Measurements from ENCODE around the gene TEX22.

The TEX22 gene

GRCh38 chr14:105398044-105398725, at the start of gene TEX22:
Gene TEX22 (plus strand): TSS chr14:105398538. CDS start chr14:105399341, 803 bp downstream.
- no peaks in the 10 kb centered on the region for H3K27me3 ChIP-seq (ENCODE audit: control insufficient read depth, insufficient read depth, low read length)
- no peak within 1 kb of the TSS for H3K27ac ChIP-seq (ENCODE audit: low read length)
- peak within 1 kb of the TSS; percentile 54 for H3K4me3 ChIP-seq (ENCODE audit: low read length)
- H3K4me1 ChIP-seq (ENCODE audit: control insufficient read depth, insufficient read depth, low read length): peaks cover 5% of the 10 kb centered on the region
- no CpG with 5 or more reads among the region's 77 CpGs for WGBS (ENCODE audit: insufficient coverage, insufficient read length)
- peaks cover 9% of the 10 kb centered on the region for H3K36me3 ChIP-seq (ENCODE audit: control insufficient read depth, insufficient read depth, low read length)
- peak; percentile 52 for DNase-seq (ENCODE audit: low read depth, low spot score)
- peaks cover 5% of the 10 kb centered on the region for H3K9me3 ChIP-seq (ENCODE audit: control insufficient read depth, insufficient read depth, low read length)

DNA sequence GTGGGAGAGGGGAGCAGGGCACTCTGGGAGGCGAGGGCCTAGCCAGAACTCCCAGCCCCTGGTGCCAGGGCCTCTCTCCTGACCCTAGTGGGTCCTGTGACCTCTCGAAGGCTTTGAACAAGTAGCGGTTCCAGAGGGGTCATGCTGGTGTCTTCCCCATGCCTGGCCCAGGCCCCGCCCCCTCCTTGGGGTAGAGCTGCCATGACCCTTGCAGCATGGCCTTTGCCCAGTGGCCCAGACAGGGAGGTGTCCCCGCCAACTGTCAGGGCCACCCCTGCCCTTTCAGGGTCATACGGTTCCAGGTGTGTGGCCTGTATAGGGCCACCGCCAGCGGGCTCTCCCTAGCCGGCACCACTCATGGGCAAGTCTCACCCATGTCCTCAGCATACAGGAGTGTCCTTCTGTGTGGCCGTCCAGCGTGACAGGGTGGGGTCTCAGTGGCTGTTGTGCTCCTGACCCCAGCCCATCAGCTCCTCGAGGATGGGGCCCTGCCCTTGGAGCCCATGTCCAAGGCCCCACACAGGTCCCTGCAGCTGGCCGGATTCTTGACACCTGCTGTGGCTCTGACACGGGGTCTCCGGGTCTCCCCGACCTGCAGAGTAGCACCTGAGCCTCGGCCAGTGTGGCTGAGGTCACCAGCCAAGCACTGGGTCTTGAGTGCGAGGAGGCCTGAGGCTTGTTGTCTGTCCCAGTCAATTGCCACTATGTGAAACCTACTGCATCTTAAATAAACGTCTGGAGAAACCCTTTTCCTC, 49.2 kb upstream of the TEX22 start:
- Histone ChIP-seq H3K4me1 (ENCODE audit: control insufficient read depth, insufficient read depth, low read length) (no peaks in the 10 kb centered on the region), H3K36me3 (ENCODE audit: control insufficient read depth, insufficient read depth, low read length) (no peaks in the 10 kb centered on the region; the same call in 1 of the 2 replicates), H3K27me3 (ENCODE audit: control insufficient read depth, insufficient read depth, low read length) (no peaks in the 10 kb centered on the region), H3K9me3 (ENCODE audit: control insufficient read depth, insufficient read depth, low read length) (no peaks in the 10 kb centered on the region), H3K4me3 (ENCODE audit: low read length) (no peak overlapping the region), H3K27ac (ENCODE audit: low read length) (no peak overlapping the region)
- no peak for DNase-seq (ENCODE audit: low read depth, low spot score)
- WGBS (ENCODE audit: insufficient coverage, insufficient read length): no CpG with 5 or more reads among the region's 19 CpGs

DNA sequence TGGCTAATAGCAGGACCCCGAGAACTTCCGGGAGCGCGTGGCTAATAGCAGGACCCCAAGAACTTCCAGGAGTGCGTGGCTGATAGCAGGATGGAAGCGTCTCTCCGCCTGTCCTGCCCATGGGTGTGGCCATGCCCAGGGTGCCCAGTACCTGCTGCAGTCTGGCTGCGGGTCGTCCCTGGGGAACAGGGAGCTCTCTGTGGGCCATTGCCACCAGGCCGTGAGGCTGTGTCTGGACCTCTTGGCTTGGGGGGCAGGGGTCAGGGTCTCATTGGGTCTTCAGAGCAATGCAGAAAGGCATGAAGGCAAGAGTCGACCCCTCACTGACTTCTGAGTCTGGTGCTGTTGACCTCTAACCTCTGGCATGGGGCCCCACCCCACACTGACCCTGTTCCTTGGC, 48.3 kb upstream of the TEX22 start:
- no CpG with 5 or more reads among the region's 11 CpGs for WGBS (ENCODE audit: insufficient coverage, insufficient read length)
- no peak for DNase-seq (ENCODE audit: low read depth, low spot score)
- Histone ChIP-seq H3K9me3 (ENCODE audit: control insufficient read depth, insufficient read depth, low read length) (no peaks in the 10 kb centered on the region), H3K4me1 (ENCODE audit: control insufficient read depth, insufficient read depth, low read length) (no peaks in the 10 kb centered on the region), H3K27me3 (ENCODE audit: control insufficient read depth, insufficient read depth, low read length) (no peaks in the 10 kb centered on the region), H3K36me3 (ENCODE audit: control insufficient read depth, insufficient read depth, low read length) (no peaks in the 10 kb centered on the region; the same call in 1 of the 2 replicates), H3K4me3 (ENCODE audit: low read length) (no peak overlapping the region), H3K27ac (ENCODE audit: low read length) (no peak overlapping the region)

- DNase-seq (ENCODE audit: low read depth, low spot score): no peak
- Histone ChIP-seq H3K4me1 (ENCODE audit: control insufficient read depth, insufficient read depth, low read length) (no peaks in the 10 kb centered on the region), H3K36me3 (ENCODE audit: control insufficient read depth, insufficient read depth, low read length) (no peaks in the 10 kb centered on the region; the same call in 1 of the 2 replicates), H3K4me3 (ENCODE audit: low read length) (no peak overlapping the region), H3K27ac (ENCODE audit: low read length) (no peak overlapping the region), H3K9me3 (ENCODE audit: control insufficient read depth, insufficient read depth, low read length) (no peaks in the 10 kb centered on the region), H3K27me3 (ENCODE audit: control insufficient read depth, insufficient read depth, low read length) (no peaks in the 10 kb centered on the region)
- WGBS (ENCODE audit: insufficient coverage, insufficient read length): no CpG with 5 or more reads among the region's 37 CpGs
These were observed 47.7 kb upstream of the TEX22 start for GRCh38 chr14:105350450-105351244.

DNA sequence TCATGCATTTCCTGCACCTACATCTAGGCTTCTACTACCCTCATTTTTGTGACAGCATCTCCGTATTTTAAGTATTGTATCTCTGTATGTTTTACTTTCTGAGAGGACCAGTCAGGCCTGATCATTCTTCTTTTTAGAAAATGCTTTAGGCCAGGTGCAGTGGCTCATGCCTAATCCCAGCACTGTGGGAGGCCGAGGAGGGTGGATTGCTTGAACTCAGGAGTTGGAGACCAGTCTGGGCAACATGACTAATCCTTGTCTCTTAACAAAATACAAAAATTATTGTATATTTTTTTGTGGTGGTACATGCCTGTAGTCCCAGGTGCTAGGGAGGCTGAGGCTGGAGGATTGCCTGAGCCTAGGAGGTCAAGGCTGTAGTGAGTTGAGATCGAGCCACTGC, 46.9 kb upstream of the TEX22 start:
- Histone ChIP-seq H3K27ac (ENCODE audit: low read length) (no peak overlapping the region), H3K36me3 (ENCODE audit: control insufficient read depth, insufficient read depth, low read length) (no peaks in the 10 kb centered on the region; the same call in 1 of the 2 replicates), H3K9me3 (ENCODE audit: control insufficient read depth, insufficient read depth, low read length) (no peaks in the 10 kb centered on the region), H3K4me1 (ENCODE audit: control insufficient read depth, insufficient read depth, low read length) (no peaks in the 10 kb centered on the region), H3K4me3 (ENCODE audit: low read length) (no peak overlapping the region), H3K27me3 (ENCODE audit: control insufficient read depth, insufficient read depth, low read length) (no peaks in the 10 kb centered on the region)
- no CpG with 5 or more reads among the region's 3 CpGs for WGBS (ENCODE audit: insufficient coverage, insufficient read length)
- no peak for DNase-seq (ENCODE audit: low read depth, low spot score)

DNA sequence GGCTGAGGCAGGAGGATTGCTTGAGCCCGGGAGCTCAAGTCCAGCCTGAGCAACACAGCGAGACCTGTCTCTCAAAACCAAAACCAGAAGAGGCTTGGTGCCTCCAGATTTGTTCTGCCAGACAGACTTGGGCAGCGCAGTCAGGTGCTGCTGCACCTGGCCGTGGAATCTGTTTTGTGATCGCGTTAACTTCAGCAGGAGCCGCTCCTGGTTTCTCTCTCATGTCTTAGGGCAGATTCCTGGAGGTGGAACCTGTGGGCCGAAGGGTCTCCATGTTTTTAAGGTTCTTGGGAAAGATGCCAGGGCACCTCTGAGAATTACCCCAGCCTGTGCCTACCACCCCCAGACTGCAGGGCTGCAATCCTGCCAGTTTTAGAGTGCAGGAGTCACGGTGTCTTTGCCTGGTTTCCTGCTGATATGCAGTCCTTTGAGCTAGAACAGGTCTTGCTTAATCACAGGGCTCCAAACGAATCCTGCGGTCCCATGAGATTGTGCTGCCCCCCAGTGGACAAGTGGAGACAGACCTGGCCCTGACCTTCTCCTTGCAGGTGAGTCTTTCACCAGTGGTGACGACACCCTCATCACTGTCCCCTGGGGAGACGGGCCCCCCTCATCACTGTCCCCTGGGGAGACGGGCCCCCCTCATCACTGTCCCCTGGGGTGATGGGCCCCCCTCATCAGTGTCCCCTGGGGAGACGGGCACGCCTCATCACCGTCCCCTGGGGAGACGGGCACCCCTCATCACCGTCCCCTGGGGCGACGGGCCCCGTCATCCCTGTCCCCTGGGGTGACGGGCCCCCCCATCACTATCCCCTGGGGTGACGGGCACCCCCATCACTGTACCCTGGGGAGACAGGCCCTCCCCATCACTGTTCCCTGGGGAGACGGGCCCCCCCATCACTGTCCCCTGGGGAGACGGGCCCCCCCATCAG, 46.2 kb upstream of the TEX22 start:
- Histone ChIP-seq H3K4me3 (ENCODE audit: low read length) (no peak overlapping the region), H3K9me3 (ENCODE audit: control insufficient read depth, insufficient read depth, low read length) (no peaks in the 10 kb centered on the region), H3K36me3 (ENCODE audit: control insufficient read depth, insufficient read depth, low read length) (no peaks in the 10 kb centered on the region; the same call in 1 of the 2 replicates), H3K4me1 (ENCODE audit: control insufficient read depth, insufficient read depth, low read length) (peaks cover 3% of the 10 kb centered on the region; the same call in 1 of the 2 replicates), H3K27me3 (ENCODE audit: control insufficient read depth, insufficient read depth, low read length) (no peaks in the 10 kb centered on the region), H3K27ac (ENCODE audit: low read length) (no peak overlapping the region)
- no CpG with 5 or more reads among the region's 26 CpGs for WGBS (ENCODE audit: insufficient coverage, insufficient read length)
- peak; percentile 82 for DNase-seq (ENCODE audit: low read depth, low spot score)

GRCh38 chr14:105353136-105353535, 45.2 kb upstream of the TEX22 start:
- no peak overlapping the region for H3K27ac ChIP-seq (ENCODE audit: low read length)
- WGBS (ENCODE audit: insufficient coverage, insufficient read length): no CpG with 5 or more reads among the region's 10 CpGs

DNA sequence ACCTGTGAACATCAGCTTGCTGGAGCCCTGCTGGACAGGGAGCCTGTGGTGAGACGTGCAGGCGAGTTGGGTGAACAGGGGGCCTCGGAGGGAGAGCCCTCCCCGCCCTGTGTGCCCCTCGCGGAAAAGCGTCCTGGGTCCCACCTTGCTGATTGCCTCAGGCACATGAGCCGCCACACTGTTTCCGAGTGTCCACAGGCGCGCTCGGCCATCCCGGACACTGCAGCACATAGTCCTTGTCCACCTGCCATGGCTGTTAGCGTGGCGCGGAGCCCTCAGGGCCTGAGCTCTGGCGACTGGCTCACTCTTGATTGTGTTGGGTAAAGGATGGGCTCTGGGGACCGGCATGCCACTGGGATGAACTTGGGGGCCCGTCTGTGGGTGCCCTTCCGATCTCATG, 43.8 kb upstream of the TEX22 start:
- H3K27ac ChIP-seq (ENCODE audit: low read length): no peak overlapping the region
- H3K9me3 ChIP-seq (ENCODE audit: control insufficient read depth, insufficient read depth, low read length): no peaks in the 10 kb centered on the region
- no peak for DNase-seq (ENCODE audit: low read depth, low spot score)
- WGBS (ENCODE audit: insufficient coverage, insufficient read length): no CpG with 5 or more reads among the region's 20 CpGs
- no peak overlapping the region for H3K4me3 ChIP-seq (ENCODE audit: low read length)
- H3K36me3 ChIP-seq (ENCODE audit: control insufficient read depth, insufficient read depth, low read length): no peaks in the 10 kb centered on the region
- H3K4me1 ChIP-seq (ENCODE audit: control insufficient read depth, insufficient read depth, low read length): peaks cover 3% of the 10 kb centered on the region; the same call in 1 of the 2 replicates
- no peaks in the 10 kb centered on the region for H3K27me3 ChIP-seq (ENCODE audit: control insufficient read depth, insufficient read depth, low read length)

More at GRCh38 chr14:105353136-105353535, 45.2 kb upstream of the TEX22 start:
- no peaks in the 10 kb centered on the region for H3K27me3 ChIP-seq (ENCODE audit: control insufficient read depth, insufficient read depth, low read length)
- H3K4me3 ChIP-seq (ENCODE audit: low read length): no peak overlapping the region
- H3K4me1 ChIP-seq (ENCODE audit: control insufficient read depth, insufficient read depth, low read length): peaks cover 3% of the 10 kb centered on the region; the same call in 1 of the 2 replicates
- DNase-seq (ENCODE audit: low read depth, low spot score): no peak
- H3K9me3 ChIP-seq (ENCODE audit: control insufficient read depth, insufficient read depth, low read length): no peaks in the 10 kb centered on the region
- no peaks in the 10 kb centered on the region; the same call in 1 of the 2 replicates for H3K36me3 ChIP-seq (ENCODE audit: control insufficient read depth, insufficient read depth, low read length)

DNA sequence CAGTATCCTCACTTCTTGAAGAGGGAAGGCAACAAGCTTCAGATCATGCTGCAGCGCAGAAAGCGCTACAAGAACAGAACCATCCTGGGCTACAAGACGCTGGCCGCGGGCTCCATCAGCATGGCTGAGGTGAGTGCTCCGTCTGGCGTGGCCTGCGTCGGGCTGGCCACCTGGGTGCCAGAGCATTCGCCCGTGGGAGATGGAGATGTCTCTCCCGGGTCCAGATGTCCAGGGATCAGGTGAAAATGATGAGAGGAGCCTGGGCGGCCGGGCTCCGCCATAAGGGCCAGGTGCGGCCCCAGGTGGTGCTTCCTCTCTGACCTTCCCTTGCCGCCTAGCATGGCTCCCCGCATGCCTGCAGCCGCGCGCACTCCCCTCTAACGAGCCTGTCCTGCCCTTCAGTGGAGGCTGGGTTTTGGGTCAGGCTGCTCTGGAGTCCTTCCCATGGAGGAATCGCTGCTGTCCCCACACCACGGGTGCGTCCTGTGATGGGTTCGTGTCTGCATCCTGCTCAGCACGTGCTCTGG, 43.2 kb upstream of the TEX22 start:
- no peak for DNase-seq (ENCODE audit: low read depth, low spot score)
- H3K27me3 ChIP-seq (ENCODE audit: control insufficient read depth, insufficient read depth, low read length): no peaks in the 10 kb centered on the region
- H3K27ac ChIP-seq (ENCODE audit: low read length): no peak overlapping the region
- H3K9me3 ChIP-seq (ENCODE audit: control insufficient read depth, insufficient read depth, low read length): no peaks in the 10 kb centered on the region
- no peaks in the 10 kb centered on the region for H3K36me3 ChIP-seq (ENCODE audit: control insufficient read depth, insufficient read depth, low read length)
- H3K4me3 ChIP-seq (ENCODE audit: low read length): no peak overlapping the region
- no CpG with 5 or more reads among the region's 27 CpGs for WGBS (ENCODE audit: insufficient coverage, insufficient read length)
- peaks cover 3% of the 10 kb centered on the region; the same call in 1 of the 2 replicates for H3K4me1 ChIP-seq (ENCODE audit: control insufficient read depth, insufficient read depth, low read length)

Data from iPS DF 6.9 (cell line).